ENCODE results near the gene TAS2R7. TPM values are rescaled to one million over a fixed set of nuclear protein-coding genes. Genes with fewer than 3 reads are reported as not detected.
"Not testable (repeated sequence)": the region's sequence is repeated elsewhere in the genome, so short reads cannot be mapped to it uniquely, and the experiment has no call there.

TAS2R7 gene
- total RNA-seq, 2 donors from 2014 or later = not detected

GRCh38 chr12:10791769-10792168 is 10.7 kb downstream of the TAS2R7 start:
- H3K9me3 Mint-ChIP-seq; ATAC-seq (replicated peaks); H3K4me3 Mint-ChIP-seq; H3K36me3 Mint-ChIP-seq (ENCODE audit: low read depth); H3K27ac Mint-ChIP-seq; H3K4me1 Mint-ChIP-seq: not testable (repeated sequence)
- H3K27me3 Mint-ChIP-seq = peaks cover 10% of the 10 kb centered on the region

- Mint-ChIP-seq H3K27me3 (peaks cover 9% of the 10 kb centered on the region), H3K27ac (no peak overlapping the region), H3K4me3 (no peak overlapping the region), H3K36me3 (ENCODE audit: low read depth) (no peaks in the 10 kb centered on the region), H3K9me3 (no peaks in the 10 kb centered on the region), H3K4me1 (no peaks in the 10 kb centered on the region)
- no peak for ATAC-seq (replicated peaks)
These were observed 19.2 kb downstream of the TAS2R7 start for GRCh38 chr12:10783252-10783651.

- Mint-ChIP-seq H3K4me1 (no peaks in the 10 kb centered on the region), H3K27ac (no peak overlapping the region), H3K36me3 (ENCODE audit: low read depth) (no peaks in the 10 kb centered on the region), H3K27me3 (peaks cover 13% of the 10 kb centered on the region), H3K4me3 (no peak overlapping the region), H3K9me3 (no peaks in the 10 kb centered on the region)
- ATAC-seq (replicated peaks) = no peak
These were observed 23.3 kb downstream of the TAS2R7 start for GRCh38 chr12:10779103-10779502.

- no peaks in the 10 kb centered on the region for H3K9me3 Mint-ChIP-seq
- no peaks in the 10 kb centered on the region for H3K4me1 Mint-ChIP-seq
- no peak overlapping the region for H3K4me3 Mint-ChIP-seq
- H3K27ac Mint-ChIP-seq = no peak overlapping the region
- no peak for ATAC-seq (replicated peaks)
- H3K27me3 Mint-ChIP-seq = peaks cover 40% of the 10 kb centered on the region
- H3K36me3 Mint-ChIP-seq (ENCODE audit: low read depth) = no peaks in the 10 kb centered on the region
These were observed 31.2 kb downstream of the TAS2R7 start for GRCh38 chr12:10771132-10771733.

GRCh38 chr12:10759657-10760056 is 42.8 kb downstream of the TAS2R7 start:
- no peak overlapping the region for H3K27ac Mint-ChIP-seq
- H3K4me3 Mint-ChIP-seq = no peak overlapping the region
- H3K36me3 Mint-ChIP-seq (ENCODE audit: low read depth) = no peaks in the 10 kb centered on the region
- no peaks in the 10 kb centered on the region for H3K4me1 Mint-ChIP-seq
- peaks cover 36% of the 10 kb centered on the region for H3K27me3 Mint-ChIP-seq
- no peak for ATAC-seq (replicated peaks)
- H3K9me3 Mint-ChIP-seq = peaks cover 8% of the 10 kb centered on the region

- Mint-ChIP-seq H3K9me3 (peaks cover 8% of the 10 kb centered on the region), H3K4me1 (no peaks in the 10 kb centered on the region), H3K27me3 (peaks cover 35% of the 10 kb centered on the region), H3K27ac (no peak overlapping the region), H3K4me3 (no peak overlapping the region), H3K36me3 (ENCODE audit: low read depth) (no peaks in the 10 kb centered on the region)
- ATAC-seq (replicated peaks) = no peak
These were observed 46.2 kb downstream of the TAS2R7 start for GRCh38 chr12:10756194-10756593.

GRCh38 chr12:10753059-10753458 is 49.4 kb downstream of the TAS2R7 start:
- H3K4me3 Mint-ChIP-seq = no peak overlapping the region
- no peak for ATAC-seq (replicated peaks)
- peaks cover 4% of the 10 kb centered on the region for H3K4me1 Mint-ChIP-seq
- H3K36me3 Mint-ChIP-seq (ENCODE audit: low read depth) = no peaks in the 10 kb centered on the region
- H3K9me3 Mint-ChIP-seq = peaks cover 8% of the 10 kb centered on the region
- H3K27ac Mint-ChIP-seq = no peak overlapping the region
- peaks cover 23% of the 10 kb centered on the region for H3K27me3 Mint-ChIP-seq

Other genes starting within 250 kb of the TAS2R7 start
- 10 to 100 TPM; 40.4 to 68.4 TPM for gene MAGOHB, start 189.0 kb downstream of the TAS2R7 start, total RNA-seq
- under 1 TPM in 1 of 2 donors, not detected in 1; 0.17 TPM for gene STYK1, start 128.6 kb downstream of the TAS2R7 start, total RNA-seq
- gene YBX3, start 79.3 kb downstream of the TAS2R7 start, total RNA-seq = 10 to 100 TPM; 23.7 to 81.0 TPM
- not detected for gene TAS2R8, start 4.7 kb upstream of the TAS2R7 start, total RNA-seq
- not detected for gene TAS2R9, start 7.5 kb upstream of the TAS2R7 start, total RNA-seq
- under 1 TPM; 0.48 to 0.69 TPM for gene TAS2R10, start 23.7 kb upstream of the TAS2R7 start, total RNA-seq
- gene PRR4, start 46.8 kb upstream of the TAS2R7 start, total RNA-seq = 1 to 10 TPM; 2.4 to 3.6 TPM
- gene PRH1, start 81.6 kb upstream of the TAS2R7 start, total RNA-seq = 10 to 100 TPM; 18.8 to 24.3 TPM
- gene TAS2R13, start 106.9 kb upstream of the TAS2R7 start, total RNA-seq = 1 to 10 TPM; 1.2 to 2.1 TPM
- gene PRH2, start 126.6 kb upstream of the TAS2R7 start, total RNA-seq = not detected
- gene TAS2R14, start 136.6 kb upstream of the TAS2R7 start, total RNA-seq = 1 to 10 TPM; 2.4 to 3.7 TPM
- 1 to 10 TPM in 1 of 2 donors, under 1 TPM in 1; 0.84 to 1.7 TPM for gene TAS2R50, start 184.3 kb upstream of the TAS2R7 start, total RNA-seq
- 1 to 10 TPM; 1.9 to 4.4 TPM for gene TAS2R20, start 195.7 kb upstream of the TAS2R7 start, total RNA-seq
- gene TAS2R19, start 220.0 kb upstream of the TAS2R7 start, total RNA-seq = 1 to 10 TPM; 3.9 to 6.5 TPM
- 1 to 10 TPM; 2.1 to 8.0 TPM for gene TAS2R31, start 228.8 kb upstream of the TAS2R7 start, total RNA-seq

Data from activated T-helper 17 cell treated with anti-CD3 and anti-CD28 coated beads, Interleukin-2, amount 50 U/mL, for 72 hours (primary cell).